Stimulated activated CD4-positive, alpha-beta T cell treated with anti-CD3 and anti-CD28 coated beads, Interleukin-4, amount 100 ng/mL, for 24 hours (primary cell): Measurements from ENCODE around the gene SQOR.
"Not testable (repeated sequence)": the region's sequence is repeated elsewhere in the genome, so short reads cannot be mapped to it uniquely, and the experiment has no call there.

Experiments
- DNase-seq: peaks from one replicate; pipeline ENCODE4 v3.0.0-alpha.2; 2020

The SQOR gene

DNA sequence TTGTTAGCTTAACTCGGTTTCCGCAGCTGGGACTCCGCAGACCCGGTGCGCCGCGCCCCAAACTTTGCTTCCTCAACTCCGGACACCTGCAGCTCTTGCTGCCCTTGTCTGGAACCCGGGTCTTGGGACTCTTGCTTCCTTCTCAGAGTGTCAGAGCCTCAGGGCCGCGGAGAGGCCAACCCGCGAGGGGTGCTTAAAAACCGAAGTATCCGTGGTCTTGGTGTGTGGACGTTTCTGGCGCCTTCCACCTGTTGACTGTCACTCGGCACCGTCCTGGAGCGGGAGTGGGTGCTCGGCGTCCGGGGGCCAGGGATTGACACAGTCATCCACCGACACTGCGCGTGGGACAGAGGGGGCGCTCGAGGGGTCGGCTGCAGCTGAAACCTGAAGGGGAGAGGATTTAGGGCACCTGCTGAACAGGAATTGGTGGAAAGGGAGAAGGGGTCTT lies 386 bp downstream of the SQOR start:
- DNase-seq: peak; percentile 70

DNA sequence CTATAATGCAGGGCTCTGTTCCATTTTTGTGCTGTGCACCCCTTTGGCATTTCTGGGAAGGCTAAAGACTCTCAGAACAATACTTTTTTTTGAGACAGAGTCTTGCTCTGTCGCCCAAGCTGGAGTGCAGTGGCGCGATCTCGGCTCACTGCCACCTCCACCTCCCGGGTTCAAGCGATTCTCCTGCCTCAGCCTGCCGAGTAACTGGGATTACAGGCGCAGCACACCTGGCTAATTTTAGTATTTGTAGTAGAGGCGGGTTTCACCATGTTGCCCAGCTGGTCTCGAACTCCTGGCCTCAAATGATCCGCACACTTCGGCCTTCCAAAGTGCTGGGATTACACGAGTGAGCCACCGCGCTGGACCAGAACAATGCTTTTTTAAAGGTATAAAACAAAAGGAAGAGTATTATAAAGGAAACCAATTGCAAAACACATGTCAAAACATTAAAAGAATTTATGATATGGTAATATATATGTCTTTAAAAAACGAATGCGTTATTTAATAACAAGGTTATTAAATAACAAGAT lies 999 bp downstream of the SQOR start:
- DNase-seq: no peak

DNA sequence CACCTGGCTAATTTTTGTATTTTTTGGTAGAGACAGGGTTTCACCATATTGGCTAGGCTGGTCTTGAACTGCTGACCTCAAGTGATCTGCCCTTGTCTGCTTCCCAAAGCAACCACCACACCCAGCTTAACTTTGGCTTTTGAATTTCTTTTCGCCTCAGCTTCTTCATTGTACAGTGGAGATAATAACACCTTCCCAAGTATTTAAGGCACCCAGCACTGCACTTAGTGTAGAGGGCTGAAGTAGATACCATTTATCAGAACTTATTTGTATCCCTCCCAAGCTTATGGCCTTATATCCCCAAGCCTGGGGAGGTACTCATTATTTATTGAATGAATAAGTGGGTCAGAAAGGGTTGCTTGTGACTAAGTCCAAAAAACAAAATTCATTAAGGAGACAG lies 2.3 kb downstream of the SQOR start:
- DNase-seq: no peak

DNA sequence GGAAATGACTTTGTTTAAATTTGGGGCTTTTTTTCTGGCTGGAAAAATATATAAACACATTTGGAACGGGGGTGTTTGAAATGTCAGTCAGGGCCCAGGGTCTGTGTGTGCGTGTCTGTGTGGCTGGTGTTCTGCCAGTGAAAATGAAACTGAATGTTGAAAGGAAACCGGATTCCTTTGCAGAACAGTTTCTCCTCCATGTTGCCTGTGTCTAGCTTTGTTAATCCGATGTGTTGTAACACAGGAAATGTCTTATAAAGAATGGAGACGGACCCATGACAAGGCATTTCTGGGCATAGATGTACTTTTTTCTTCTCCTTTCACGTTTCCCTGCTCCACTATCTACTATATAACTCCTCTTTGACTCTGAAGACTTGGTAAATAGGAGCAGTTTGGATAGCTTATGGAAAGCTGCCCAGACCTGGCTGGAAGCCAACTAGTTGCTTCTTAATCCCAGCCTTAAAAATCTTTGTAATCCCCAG lies 2.8 kb downstream of the SQOR start:
- peak; percentile 70 for DNase-seq

DNA sequence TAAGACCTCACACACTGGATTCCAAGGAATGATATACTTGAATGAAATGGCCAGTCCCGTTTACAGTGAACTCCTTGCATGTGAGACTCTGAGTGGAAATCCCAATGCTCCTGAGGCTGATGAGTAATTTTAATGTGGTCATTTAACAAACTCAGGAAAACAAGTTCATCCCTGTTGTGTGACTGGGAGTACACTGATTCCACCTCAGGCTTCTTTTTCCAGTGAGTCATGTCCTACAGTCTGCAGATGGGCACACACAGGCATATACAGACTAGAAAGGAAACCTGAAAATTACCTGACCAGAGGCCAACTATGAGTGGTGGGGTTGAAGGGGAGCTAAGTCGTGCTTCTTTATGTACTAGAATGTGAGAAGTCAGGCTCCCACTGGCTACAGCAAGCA lies 5.8 kb downstream of the SQOR start:
- no peak for DNase-seq

- DNase-seq: no peak
Measured at GRCh38 chr15:45641374-45641781, 6.5 kb downstream of the SQOR start.

GRCh38 chr15:45641999-45642932 lies 7.4 kb downstream of the SQOR start:
- no peak for DNase-seq

- DNase-seq: no peak
Measured at GRCh38 chr15:45644437-45644836, 9.6 kb downstream of the SQOR start.

GRCh38 chr15:45645026-45645980 lies 10.5 kb downstream of the SQOR start:
- no peak for DNase-seq

DNA sequence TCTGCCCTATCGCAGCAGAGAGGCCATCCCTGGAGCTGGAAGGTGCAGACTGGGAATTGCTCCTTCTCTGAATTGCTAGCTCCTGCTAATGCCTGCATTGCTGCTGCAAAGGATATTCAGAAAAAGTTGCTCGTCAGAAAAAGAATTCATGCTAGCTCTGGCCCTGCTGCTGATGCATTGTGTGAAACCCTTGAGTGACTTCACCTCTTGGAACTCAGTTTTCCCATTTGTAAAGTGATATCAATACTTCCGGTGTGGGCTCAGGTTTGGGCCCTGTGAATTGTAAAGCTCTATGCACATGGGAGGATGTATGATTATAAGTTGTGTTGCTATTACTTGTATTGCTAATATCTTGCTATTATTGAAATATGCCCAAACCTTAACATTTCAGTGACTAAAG lies 11.4 kb downstream of the SQOR start:
- no peak for DNase-seq

GRCh38 chr15:45647828-45648227 lies 13.0 kb downstream of the SQOR start:
- DNase-seq: no peak

- DNase-seq: no peak
Measured at GRCh38 chr15:45648521-45649200, 13.8 kb downstream of the SQOR start.

DNA sequence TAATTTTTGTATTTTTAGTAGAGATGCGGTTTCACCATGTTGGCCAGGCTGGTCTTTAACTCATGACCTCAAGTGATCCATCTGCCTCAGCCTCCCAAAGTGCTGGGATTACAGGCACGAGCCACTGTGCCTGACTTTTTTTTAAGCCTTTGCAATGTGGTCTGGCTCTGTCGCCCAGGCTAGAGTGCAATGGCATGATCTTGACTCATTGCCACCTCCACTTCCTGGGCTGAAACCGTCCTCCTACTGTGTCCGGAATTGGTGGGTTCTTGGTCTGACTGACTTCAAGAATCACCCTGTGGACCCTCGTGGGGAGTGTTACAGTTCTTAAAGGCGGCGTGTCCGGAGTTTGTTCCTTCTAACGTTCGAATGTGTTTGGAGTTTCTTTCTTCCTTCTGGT lies 15.2 kb downstream of the SQOR start:
- DNase-seq: not testable (repeated sequence)

GRCh38 chr15:45650889-45651525 lies 16.2 kb downstream of the SQOR start:
- no peak for DNase-seq

DNA sequence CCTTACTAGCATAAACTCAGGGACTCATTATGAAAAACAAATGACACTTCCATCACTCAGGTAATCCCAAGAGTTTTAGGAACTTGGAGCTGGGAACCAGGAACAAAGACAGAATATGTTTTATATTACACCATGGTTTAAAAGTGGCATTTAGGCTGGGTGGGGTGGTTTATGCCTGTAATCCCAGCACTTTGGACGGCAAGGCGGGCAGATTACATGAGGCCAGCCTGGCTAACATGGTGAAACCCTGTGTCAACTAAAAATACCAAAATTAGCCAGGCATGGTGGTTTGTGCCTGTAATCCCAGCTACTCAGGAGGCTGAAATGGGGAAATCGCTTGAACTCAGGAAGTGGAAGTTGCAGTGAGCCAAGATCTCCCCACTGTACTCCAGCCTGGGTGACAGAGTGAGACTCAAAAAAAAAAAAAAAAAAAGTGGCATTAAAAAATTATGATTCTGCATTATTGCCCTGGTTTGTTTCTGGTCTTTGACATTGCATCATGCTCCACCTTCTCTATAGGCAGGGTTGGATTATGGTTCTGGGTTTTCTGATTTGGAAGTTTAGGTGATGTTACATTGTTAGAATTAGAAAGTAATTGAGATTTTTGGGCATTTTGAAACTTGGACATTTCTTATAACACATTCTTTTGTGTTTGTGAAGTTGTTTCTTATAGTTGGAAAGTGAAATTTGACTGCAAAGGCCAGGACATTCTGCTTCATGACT lies 19.0 kb downstream of the SQOR start:
- no peak for DNase-seq

GRCh38 chr15:45654749-45655148 lies 19.9 kb downstream of the SQOR start:
- DNase-seq: no peak

- DNase-seq: no peak
Measured at GRCh38 chr15:45657254-45657653, 22.4 kb downstream of the SQOR start.

DNA sequence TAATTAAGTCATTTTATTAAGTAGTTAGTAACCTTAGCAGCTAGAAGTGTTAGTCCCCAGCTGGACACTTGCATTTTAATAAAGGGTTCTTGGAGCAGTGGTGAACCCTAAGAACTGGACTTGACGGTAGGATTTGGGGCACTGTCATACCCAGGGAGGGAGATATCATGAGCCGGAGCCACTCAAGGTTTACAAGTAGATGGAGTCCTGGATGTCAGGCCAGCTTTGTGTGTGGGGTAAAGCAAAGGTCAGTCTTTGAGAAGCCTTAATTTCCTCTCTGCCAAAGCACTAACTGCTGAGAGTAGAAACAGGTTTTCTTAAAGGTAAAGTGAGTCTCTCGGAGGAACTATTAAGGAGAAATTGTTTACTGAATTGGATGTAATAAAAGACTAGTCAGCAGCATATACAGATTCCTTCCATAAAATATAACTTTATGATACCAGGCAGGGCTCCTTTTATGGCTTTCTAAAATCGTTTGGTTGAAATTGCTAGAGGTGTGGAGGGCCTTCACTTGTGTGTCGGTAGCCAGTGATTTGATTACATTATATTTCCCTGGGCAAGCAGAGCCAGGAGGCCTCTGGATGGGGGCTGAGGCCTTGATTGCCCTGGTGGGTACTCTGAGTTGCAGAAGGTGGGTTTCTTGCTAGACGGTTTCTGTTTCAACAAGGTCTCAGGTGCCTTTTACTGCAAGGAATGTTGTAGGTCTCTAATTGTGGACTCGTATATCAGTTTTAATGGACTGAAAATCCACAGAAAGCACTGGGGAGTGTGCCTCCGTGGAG lies 23.1 kb downstream of the SQOR start:
- DNase-seq: no peak

GRCh38 chr15:45660231-45660979 lies 25.6 kb downstream of the SQOR start:
- DNase-seq: no peak

GRCh38 chr15:45662375-45662774 lies 27.5 kb downstream of the SQOR start:
- no peak for DNase-seq
